Esophagus (tissue), 2 donors: ENCODE data around the gene TMEM176B. TPM values are rescaled to one million over a fixed set of nuclear protein-coding genes. Genes with fewer than 3 reads are reported as not detected.

Experiments
- H3K27ac ChIP-seq, 2 donors: one replicate each; pipeline ENCODE4 v1.5.1; 2013; ENCODE audit warnings: low read depth in 2 of 2, mild to moderate bottlenecking in 2 of 2, inconsistent platforms in 1 of 2, low read length in 1 of 2, moderate library complexity in 1 of 2
- H3K27me3 ChIP-seq, 2 donors: one replicate each; pipeline ENCODE4 v1.6.1; 2013; ENCODE audit warnings: low read length in 2 of 2, control low read depth in 1 of 2, mild to moderate bottlenecking in 1 of 2; ENCODE audit not compliant: insufficient read depth in 2 of 2, control insufficient read depth in 1 of 2
- H3K36me3 ChIP-seq, 2 donors: one replicate each; pipeline ENCODE4 v1.6.1; 2013; ENCODE audit warnings: low read length in 1 of 2; ENCODE audit not compliant: control insufficient read depth in 2 of 2, insufficient read depth in 2 of 2
- H3K4me1 ChIP-seq, 2 donors: one replicate each; pipeline ENCODE4 v1.6.1; 2013; ENCODE audit warnings: low read length in 1 of 2; ENCODE audit not compliant: control insufficient read depth in 2 of 2, insufficient read depth in 2 of 2
- H3K4me3 ChIP-seq, 2 donors: one replicate each; pipeline ENCODE4 v1.5.1; 2013; ENCODE audit warnings: low read length in 2 of 2, mild to moderate bottlenecking in 2 of 2, low read depth in 1 of 2, moderate library complexity in 1 of 2
- H3K9me3 ChIP-seq, 2 donors: one replicate each; pipeline ENCODE4 v1.6.1; 2013; ENCODE audit warnings: mild to moderate bottlenecking in 2 of 2, low read depth in 1 of 2, low read length in 1 of 2, moderate library complexity in 1 of 2; ENCODE audit not compliant: control insufficient read depth in 2 of 2, insufficient read depth in 1 of 2
- WGBS, 2 donors: extraction: QIAGEN DNeasy Blood & Tissue Kit; methylation state at CpG; one replicate each; pipeline ENCODE4 v1.1.7; 2013; 5-methylcytosine and 5-hydroxymethylcytosine counted together
- polyA plus RNA-seq, 2 donors: library from polyadenylated mRNA; stranded (reverse); fragments of 200-250 nt; gene quantifications; one replicate each; pipeline ENCODE4 v1.2.3, GENCODE V29; 2013
- donor health status: healthy with polysubstance abuse.
- donor health status: Bipolar disorder and iron deficiency.

TMEM176B gene
- polyA plus RNA-seq, 2 donors = 5.7 to 15.6 TPM

DNA sequence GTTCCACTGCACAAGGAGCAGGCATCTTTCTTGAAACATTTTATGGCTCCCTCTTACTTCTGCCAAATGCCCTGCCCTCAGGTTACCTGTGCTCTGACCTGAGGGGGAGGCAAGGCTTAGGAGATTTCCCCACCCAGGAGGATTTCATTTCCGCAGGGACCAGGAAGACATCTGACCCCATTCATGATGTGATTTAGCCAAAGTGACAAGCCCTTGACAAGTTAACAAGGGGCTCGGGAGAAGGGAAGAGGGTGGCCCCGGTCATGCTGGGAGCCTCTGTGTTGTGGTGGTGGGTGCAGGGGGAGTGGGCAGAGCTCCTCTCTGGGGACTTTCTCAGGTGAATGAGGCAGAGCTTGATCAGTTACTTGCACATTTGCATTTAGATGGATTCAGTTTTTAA lies 44.0 kb downstream of the TMEM176B start:
- no peak overlapping the region for H3K4me3 ChIP-seq

DNA sequence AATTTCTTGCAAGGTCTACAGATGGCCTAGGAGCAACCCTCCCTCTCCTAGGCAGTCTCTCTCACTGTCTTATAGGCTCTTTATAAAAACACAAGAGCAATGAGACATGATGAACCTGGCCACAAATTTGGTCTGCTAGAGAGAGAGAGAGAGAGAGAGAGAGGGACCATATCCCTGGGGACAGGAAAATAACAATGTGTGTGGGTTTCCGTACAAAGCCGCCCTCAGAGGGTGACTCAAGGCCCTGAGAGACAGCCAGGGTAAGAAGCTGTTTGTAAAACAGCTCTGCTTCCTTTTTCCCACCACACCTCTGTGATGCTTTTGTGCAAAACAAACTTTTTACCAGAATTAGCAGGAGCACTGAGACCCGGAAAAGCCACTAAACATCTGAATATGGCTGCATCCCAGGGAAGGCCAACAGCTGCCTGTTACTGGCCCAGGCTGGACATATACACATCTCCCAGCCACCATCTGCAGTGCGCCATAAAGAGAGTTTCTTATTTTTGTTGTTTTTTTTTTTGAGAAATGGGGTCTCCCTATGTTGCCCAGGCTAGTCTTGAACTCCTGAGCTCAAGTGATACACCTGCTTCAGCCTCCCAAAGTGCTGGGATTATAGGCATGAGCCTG lies 44.6 kb downstream of the TMEM176B start:
- Histone ChIP-seq H3K27ac (peak overlapping the region; percentile 28 to 29), H3K9me3 (no peaks in the 10 kb centered on the region), H3K4me3 (no peak overlapping the region), H3K36me3 (no peaks in the 10 kb centered on the region), H3K27me3 (peaks cover 0 to 3% of the 10 kb centered on the region in 2 donors), H3K4me1 (no peaks in the 10 kb centered on the region)
- 62 to 63% methylated on average over 4 of the region's 4 CpGs for WGBS, 2 donors

More for the DNA sequence above, 44.0 kb downstream of the TMEM176B start:
- Histone ChIP-seq H3K36me3 (no peaks in the 10 kb centered on the region), H3K9me3 (no peaks in the 10 kb centered on the region), H3K4me1 (no peaks in the 10 kb centered on the region), H3K27me3 (peaks cover 0 to 3% of the 10 kb centered on the region in 2 donors), H3K27ac (peak overlapping the region in 1 of 2 donors; percentile 23)
- 55 to 71% methylated on average over 3 of the region's 3 CpGs for WGBS, 2 donors

DNA sequence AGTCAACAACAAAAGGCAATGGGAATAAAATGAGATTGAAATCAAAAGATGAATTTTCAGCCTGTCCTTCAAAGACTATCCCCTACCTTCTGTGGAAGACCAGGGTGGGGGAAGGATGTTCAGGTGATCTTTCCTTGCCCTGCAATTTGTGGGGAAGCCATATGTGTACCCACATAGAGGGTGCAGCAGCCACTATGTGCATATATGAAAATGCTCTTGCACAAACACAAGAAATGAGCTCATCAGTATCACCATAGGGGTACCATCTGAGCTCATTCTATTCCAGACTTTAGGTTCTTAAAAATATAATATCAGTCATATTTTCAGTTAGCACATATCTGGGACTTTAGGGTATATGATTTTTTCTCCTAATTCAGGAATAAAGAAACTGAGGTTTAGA lies 45.2 kb downstream of the TMEM176B start:
- Histone ChIP-seq H3K4me1 (no peaks in the 10 kb centered on the region), H3K27me3 (peaks cover 0 to 3% of the 10 kb centered on the region in 2 donors), H3K36me3 (no peaks in the 10 kb centered on the region), H3K27ac (peak overlapping the region; percentile 13 to 29), H3K4me3 (no peak overlapping the region), H3K9me3 (no peaks in the 10 kb centered on the region)

DNA sequence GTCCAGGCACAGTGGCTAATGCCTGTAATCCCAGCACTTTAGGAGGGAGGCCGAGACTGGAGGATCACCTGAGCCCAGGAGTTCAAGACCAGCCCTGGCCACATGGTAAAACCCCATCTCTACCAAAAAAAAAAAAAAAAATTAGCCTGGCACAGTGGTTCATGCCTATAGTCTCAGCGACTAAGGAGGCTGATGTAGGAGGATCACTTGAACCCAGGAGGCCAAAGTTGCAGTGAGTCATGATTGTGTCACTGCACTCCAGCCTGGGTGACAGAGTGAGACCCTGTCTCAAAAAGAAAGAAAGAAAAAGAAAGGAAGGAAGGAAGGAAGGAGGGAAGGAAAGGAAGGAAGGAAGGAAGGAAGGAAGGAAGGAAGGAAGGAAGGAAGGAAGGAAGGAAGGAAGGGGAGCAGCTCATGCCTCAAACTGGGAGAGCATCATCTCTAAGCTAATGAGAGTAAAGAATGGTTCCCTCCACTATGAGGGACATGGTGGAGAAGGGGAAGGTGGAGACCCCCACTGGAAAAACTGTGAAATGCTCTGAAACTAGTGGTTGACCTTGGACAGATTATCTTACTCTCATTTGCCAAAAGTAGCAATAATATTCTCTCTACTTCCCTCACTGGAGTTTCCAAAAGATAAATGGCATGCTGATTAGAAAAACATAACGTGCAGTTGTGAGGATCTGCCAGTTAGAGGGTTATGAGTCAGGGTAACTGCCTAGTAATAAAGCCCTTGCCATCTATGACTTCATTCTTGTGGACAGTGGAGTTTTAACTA lies 46.1 kb downstream of the TMEM176B start:
- no peaks in the 10 kb centered on the region for H3K4me1 ChIP-seq
- peaks cover 0 to 3% of the 10 kb centered on the region in 2 donors for H3K27me3 ChIP-seq
- H3K4me3 ChIP-seq = no peak overlapping the region
- H3K9me3 ChIP-seq = no peaks in the 10 kb centered on the region
- H3K36me3 ChIP-seq = no peaks in the 10 kb centered on the region
- H3K27ac ChIP-seq = no peak overlapping the region
- 34 to 37% methylated on average over 3 of the region's 3 CpGs for WGBS, 2 donors

DNA sequence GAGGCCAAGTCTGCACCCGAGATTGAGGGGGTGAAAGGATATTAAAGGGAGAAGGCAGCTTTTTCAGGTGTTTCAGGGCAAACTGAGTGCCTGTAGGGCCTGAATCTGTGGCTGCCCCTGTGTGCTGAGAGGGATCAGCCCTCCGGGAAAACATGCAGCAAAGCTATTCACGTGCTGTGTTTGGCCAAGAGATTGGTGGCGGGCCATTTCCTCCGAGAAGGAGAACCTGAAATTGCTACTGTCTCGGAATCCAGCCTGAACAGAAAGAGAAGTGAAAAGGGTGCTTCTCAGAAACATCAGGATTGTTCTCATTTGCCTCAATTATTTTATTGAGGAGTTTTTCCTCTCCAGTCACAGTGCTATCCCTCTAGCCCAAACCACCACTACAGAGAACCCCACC lies 46.9 kb downstream of the TMEM176B start:
- Histone ChIP-seq H3K36me3 (no peaks in the 10 kb centered on the region), H3K27me3 (peaks cover 0 to 3% of the 10 kb centered on the region in 2 donors), H3K27ac (no peak overlapping the region), H3K4me3 (no peak overlapping the region), H3K4me1 (no peaks in the 10 kb centered on the region), H3K9me3 (no peaks in the 10 kb centered on the region)
- WGBS, 2 donors = 60 to 70% methylated on average over 6 of the region's 6 CpGs

DNA sequence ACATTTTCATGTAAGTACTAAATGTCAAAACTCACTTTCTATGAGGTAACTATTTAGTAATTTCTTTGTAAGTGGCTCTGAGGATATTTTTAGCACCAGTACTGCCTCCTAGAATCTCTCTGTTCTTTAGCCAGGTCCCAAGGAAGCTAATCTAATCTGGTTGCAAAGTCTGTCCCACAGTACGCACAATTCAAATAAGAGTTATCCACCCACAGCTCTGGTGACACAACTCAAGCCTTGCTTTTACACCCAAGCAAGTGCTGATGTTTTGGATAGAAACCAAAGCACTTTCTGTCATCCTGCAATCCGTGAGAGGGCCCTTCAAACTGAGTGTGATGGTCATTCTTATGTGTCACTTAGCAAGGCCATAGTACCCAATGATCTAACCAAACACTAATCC lies 48.5 kb downstream of the TMEM176B start:
- H3K4me1 ChIP-seq = no peaks in the 10 kb centered on the region
- WGBS, 2 donors = 44 to 54% methylated on average over 2 of the region's 2 CpGs
- peaks cover 0 to 3% of the 10 kb centered on the region in 2 donors for H3K27me3 ChIP-seq
- no peak overlapping the region for H3K4me3 ChIP-seq
- H3K27ac ChIP-seq = no peak overlapping the region
- H3K36me3 ChIP-seq = no peaks in the 10 kb centered on the region
- no peaks in the 10 kb centered on the region for H3K9me3 ChIP-seq

DNA sequence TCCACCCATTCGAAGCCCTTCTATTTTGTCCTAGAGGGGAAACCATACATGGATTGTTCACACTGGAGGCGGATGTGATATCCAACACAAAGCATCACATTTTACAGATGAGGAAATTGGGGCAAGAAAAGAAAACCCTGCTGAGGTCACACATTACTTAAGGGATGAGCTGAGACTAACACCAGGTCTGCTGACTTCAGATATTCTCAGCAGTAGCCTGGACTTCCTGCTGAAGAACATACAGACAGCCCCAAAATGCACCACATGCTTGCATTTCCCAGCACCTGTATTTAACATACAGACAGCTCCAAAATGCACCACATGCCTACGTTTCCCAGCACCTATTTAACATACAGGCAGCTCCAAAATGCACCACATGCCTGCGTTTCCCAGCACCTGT lies 51.8 kb downstream of the TMEM176B start:
- H3K27ac ChIP-seq = no peak overlapping the region
- no peak overlapping the region for H3K4me3 ChIP-seq
- H3K36me3 ChIP-seq = no peaks in the 10 kb centered on the region
- no peaks in the 10 kb centered on the region for H3K9me3 ChIP-seq
- H3K4me1 ChIP-seq = no peaks in the 10 kb centered on the region
- 67 to 69% methylated on average over 4 of the region's 4 CpGs for WGBS, 2 donors
- peaks cover 0 to 3% of the 10 kb centered on the region in 2 donors for H3K27me3 ChIP-seq

DNA sequence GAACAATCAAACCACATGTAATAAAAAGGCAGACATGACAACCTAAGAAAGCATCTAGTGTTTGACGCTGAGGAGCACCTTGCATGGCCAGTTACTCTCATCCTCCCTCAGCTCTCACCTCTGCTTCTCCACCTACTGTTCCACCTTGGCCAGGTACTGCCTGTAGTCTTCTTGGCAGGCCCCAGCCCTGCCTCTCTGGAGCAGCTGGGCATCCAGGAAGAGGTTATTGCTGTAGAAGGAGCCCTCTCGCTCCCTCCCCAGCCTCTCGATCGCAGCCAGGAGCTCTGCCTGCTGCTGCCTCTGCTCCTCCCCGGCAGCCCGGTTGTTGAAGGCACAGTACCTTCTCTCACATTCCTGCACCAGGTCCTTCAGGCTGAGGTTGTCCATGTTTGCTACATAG lies 53.2 kb downstream of the TMEM176B start:
- no peak overlapping the region for H3K27ac ChIP-seq
- H3K9me3 ChIP-seq = no peaks in the 10 kb centered on the region
- 84% methylated on average over 6 of the region's 6 CpGs for WGBS, 2 donors
- H3K36me3 ChIP-seq = peaks cover 0 to 5% of the 10 kb centered on the region in 2 donors
- H3K4me1 ChIP-seq = peaks cover 0 to 3% of the 10 kb centered on the region in 2 donors
- peaks cover 0 to 3% of the 10 kb centered on the region in 2 donors for H3K27me3 ChIP-seq
- H3K4me3 ChIP-seq = no peak overlapping the region

DNA sequence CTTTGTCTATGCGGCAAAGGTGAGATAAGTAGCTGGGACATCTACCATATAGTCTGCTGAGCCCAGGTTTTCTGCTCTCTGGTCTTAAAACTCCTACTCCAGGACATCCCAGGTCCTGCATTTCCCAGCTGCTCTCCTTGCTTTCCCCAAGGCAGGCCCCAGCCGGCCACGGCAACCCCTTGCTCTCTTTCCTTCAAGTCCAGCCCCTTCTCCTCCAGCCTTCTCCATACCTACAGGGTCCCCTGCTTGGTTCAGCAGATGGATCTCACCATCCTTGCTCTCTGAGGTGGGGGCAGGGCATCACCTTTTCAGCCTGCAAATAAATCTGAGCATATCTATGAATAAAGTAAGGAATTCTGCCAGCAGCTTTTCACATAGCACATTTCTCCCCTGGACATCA lies 54.3 kb downstream of the TMEM176B start:
- H3K36me3 ChIP-seq = peaks cover 0 to 5% of the 10 kb centered on the region in 2 donors
- H3K4me1 ChIP-seq = peaks cover 0 to 3% of the 10 kb centered on the region in 2 donors
- no peak overlapping the region for H3K4me3 ChIP-seq
- WGBS, 2 donors = 52 to 79% methylated on average over 3 of the region's 3 CpGs
- H3K27ac ChIP-seq = no peak overlapping the region
- H3K27me3 ChIP-seq = no peaks in the 10 kb centered on the region
- no peaks in the 10 kb centered on the region for H3K9me3 ChIP-seq

DNA sequence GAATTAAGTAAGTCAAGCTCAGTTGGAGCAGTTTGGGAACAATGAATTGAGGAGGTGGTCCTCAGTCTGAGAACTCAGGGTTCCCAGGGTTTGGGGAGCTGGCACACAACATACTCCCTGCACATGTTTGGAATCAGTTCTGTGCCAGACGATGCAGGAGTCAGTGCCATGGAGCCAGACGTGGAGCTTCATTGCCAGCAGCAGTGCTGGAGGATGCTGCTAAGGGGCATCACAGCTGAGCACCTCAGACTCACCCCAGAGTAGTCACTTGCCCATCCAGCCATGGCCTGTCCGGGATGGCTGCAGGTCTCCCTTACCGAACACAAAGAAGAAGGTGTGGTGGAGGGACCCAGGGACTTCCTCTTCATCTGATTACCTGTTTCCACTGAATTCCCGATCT lies 55.1 kb downstream of the TMEM176B start:
- no peaks in the 10 kb centered on the region for H3K9me3 ChIP-seq
- H3K27me3 ChIP-seq = no peaks in the 10 kb centered on the region
- 70 to 72% methylated on average over 5 of the region's 5 CpGs for whole genome bisulfite sequencing, 2 donors
- no peak overlapping the region for H3K27ac ChIP-seq
- H3K4me3 ChIP-seq = no peak overlapping the region
- H3K36me3 ChIP-seq = peaks cover 0 to 5% of the 10 kb centered on the region in 2 donors
- peaks cover 0 to 3% of the 10 kb centered on the region in 2 donors for H3K4me1 ChIP-seq
